ENCODE results near the gene WRAP53.

Gene WRAP53

GRCh38 chr17:7740481-7741001 lies 52.3 kb downstream of the WRAP53 start:
- 0 out of 2 replicates have a peak, but pooled peaks cover 4% of the 10 kb centered on the region for H3K27me3 ChIP-seq (ENCODE audit: insufficient read depth, low read length)

GRCh38 chr17:7742729-7743128 lies 54.5 kb downstream of the WRAP53 start:
- peak overlapping the region; percentile 28; the same call in 1 of the 2 replicates for H2AFZ ChIP-seq (ENCODE audit: low read length)
- H3F3A ChIP-seq (ENCODE audit: insufficient read depth, low read length) = no peaks in the 10 kb centered on the region
- H3K79me2 ChIP-seq (ENCODE audit: insufficient read depth, low read length) = no peaks in the 10 kb centered on the region
- TF ChIP-seq EZH2 (IDR thresholded peaks at IDR 0.05; ENCODE audit: borderline replicate concordance, low read length) (no peak), CTCF (IDR thresholded peaks at IDR 0.05; ENCODE audit: low read length) (no peak)
- H4K20me1 ChIP-seq (ENCODE audit: insufficient read depth, low read length) = no peaks in the 10 kb centered on the region
- H3K36me3 ChIP-seq (ENCODE audit: insufficient read depth, low read length) = no peaks in the 10 kb centered on the region
- peaks cover 8% of the 10 kb centered on the region for H3K4me1 ChIP-seq (ENCODE audit: insufficient read depth, low read length, severe bottlenecking)
- peak overlapping the region; percentile 32; the same call in 1 of the 2 replicates for H3K9ac ChIP-seq (ENCODE audit: low read length)
- H3K9me2 ChIP-seq (ENCODE audit: low read depth, low read length) = no peaks in the 10 kb centered on the region
- no peaks in the 10 kb centered on the region for H3K9me3 ChIP-seq (ENCODE audit: low read length)
- peak overlapping the region; percentile 49 for H3K4me3 ChIP-seq (ENCODE audit: low read depth, low read length, poor library complexity, severe bottlenecking)
- no peaks in the 10 kb centered on the region for H3K27me3 ChIP-seq (ENCODE audit: insufficient read depth, low read length)
- peak overlapping the region; percentile 57 for H3K4me2 ChIP-seq (ENCODE audit: low read length)
- H3K27ac ChIP-seq (ENCODE audit: low read depth, low read length, poor library complexity, severe bottlenecking) = no peak overlapping the region

More at GRCh38 chr17:7740481-7741001, 52.3 kb downstream of the WRAP53 start:
- Histone ChIP-seq H3K4me3 (ENCODE audit: low read depth, low read length, poor library complexity, severe bottlenecking) (no peak overlapping the region), H3K27ac (ENCODE audit: low read depth, low read length, poor library complexity, severe bottlenecking) (no peak overlapping the region), H3F3A (ENCODE audit: insufficient read depth, low read length) (no peaks in the 10 kb centered on the region), H4K20me1 (ENCODE audit: insufficient read depth, low read length) (no peaks in the 10 kb centered on the region), H3K4me1 (ENCODE audit: insufficient read depth, low read length, severe bottlenecking) (peaks cover 8% of the 10 kb centered on the region), H2AFZ (ENCODE audit: low read length) (no peak overlapping the region), H3K9me2 (ENCODE audit: low read depth, low read length) (no peaks in the 10 kb centered on the region), H3K9me3 (ENCODE audit: low read length) (no peaks in the 10 kb centered on the region), H3K4me2 (ENCODE audit: low read length) (no peak overlapping the region), H3K79me2 (ENCODE audit: insufficient read depth, low read length) (no peaks in the 10 kb centered on the region), H3K9ac (ENCODE audit: low read length) (no peak overlapping the region), H3K36me3 (ENCODE audit: insufficient read depth, low read length) (no peaks in the 10 kb centered on the region)
- TF ChIP-seq CTCF (IDR thresholded peaks at IDR 0.05; ENCODE audit: low read length) (no peak), EZH2 (IDR thresholded peaks at IDR 0.05; ENCODE audit: borderline replicate concordance, low read length) (no peak)

- Histone ChIP-seq H3K9ac (ENCODE audit: low read length) (no peak overlapping the region), H3K4me3 (ENCODE audit: low read depth, low read length, poor library complexity, severe bottlenecking) (no peak overlapping the region), H3K4me1 (ENCODE audit: insufficient read depth, low read length, severe bottlenecking) (peaks cover 8% of the 10 kb centered on the region), H3K79me2 (ENCODE audit: insufficient read depth, low read length) (no peaks in the 10 kb centered on the region), H3K4me2 (ENCODE audit: low read length) (no peak overlapping the region), H3K9me3 (ENCODE audit: low read length) (no peaks in the 10 kb centered on the region), H3K27ac (ENCODE audit: low read depth, low read length, poor library complexity, severe bottlenecking) (no peak overlapping the region), H2AFZ (ENCODE audit: low read length) (no peak overlapping the region), H3K27me3 (ENCODE audit: insufficient read depth, low read length) (no peaks in the 10 kb centered on the region), H3K9me2 (ENCODE audit: low read depth, low read length) (no peaks in the 10 kb centered on the region), H3K36me3 (ENCODE audit: insufficient read depth, low read length) (no peaks in the 10 kb centered on the region), H4K20me1 (ENCODE audit: insufficient read depth, low read length) (no peaks in the 10 kb centered on the region), H3F3A (ENCODE audit: insufficient read depth, low read length) (no peaks in the 10 kb centered on the region)
- no peak for TF ChIP-seq EZH2 (IDR thresholded peaks at IDR 0.05; ENCODE audit: borderline replicate concordance, low read length)
- no peak for TF ChIP-seq CTCF (IDR thresholded peaks at IDR 0.05; ENCODE audit: low read length)
Measured at GRCh38 chr17:7744416-7744815, 56.1 kb downstream of the WRAP53 start.

Measured in OCI-LY1 (cell line).